GM21619 (cell line): Measurements from ENCODE around the gene SOHLH2.

Experiments
- ATAC-seq: cut with Tn5 transposase; IDR thresholded peaks from one replicate; pipeline ENCODE4 v1.9.1; 2021; ENCODE audit not compliant: unreplicated experiment

Gene SOHLH2, protein sequence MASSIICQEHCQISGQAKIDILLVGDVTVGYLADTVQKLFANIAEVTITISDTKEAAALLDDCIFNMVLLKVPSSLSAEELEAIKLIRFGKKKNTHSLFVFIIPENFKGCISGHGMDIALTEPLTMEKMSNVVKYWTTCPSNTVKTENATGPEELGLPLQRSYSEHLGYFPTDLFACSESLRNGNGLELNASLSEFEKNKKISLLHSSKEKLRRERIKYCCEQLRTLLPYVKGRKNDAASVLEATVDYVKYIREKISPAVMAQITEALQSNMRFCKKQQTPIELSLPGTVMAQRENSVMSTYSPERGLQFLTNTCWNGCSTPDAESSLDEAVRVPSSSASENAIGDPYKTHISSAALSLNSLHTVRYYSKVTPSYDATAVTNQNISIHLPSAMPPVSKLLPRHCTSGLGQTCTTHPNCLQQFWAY

DNA sequence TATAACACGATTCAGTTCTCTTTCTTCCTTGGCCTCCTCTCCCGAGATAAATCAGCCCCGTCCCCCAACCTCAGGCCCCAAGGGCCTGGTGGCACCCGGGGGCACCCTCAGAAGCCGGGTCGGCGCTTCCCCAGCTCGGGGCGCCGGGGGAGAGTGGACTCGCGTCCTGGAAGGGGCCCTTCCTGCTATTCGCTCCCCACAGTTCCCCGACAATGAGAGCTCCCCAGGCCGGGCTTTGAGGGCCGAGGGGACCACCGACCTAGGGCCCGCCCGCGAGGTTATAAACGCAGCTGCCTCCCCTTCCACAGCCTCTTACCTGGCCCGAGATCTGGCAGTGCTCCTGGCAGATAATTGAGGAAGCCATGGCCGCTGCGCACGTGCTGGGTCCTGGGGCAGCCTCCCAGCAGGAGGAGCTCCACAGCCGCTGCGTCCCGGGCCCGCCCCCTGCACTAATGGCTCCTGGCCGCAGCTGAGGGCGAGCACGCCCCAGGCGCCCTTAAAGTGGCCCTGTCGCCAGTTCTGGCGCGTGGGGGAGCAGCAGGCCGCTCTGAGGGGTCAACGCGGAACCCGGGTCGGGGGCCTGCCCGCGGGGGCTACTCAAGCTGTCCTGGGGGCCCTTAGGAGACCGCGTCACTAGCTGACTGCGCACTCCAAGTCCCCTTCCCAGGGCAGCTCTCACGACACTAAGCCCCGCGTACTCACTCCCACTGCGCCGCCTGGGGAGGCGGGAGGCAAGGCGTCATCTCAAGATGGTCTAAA, at the start of gene SOHLH2:
Gene SOHLH2 (minus strand): TSS at position 394 of the 759 bp plus-strand sequence. CDS start 30 bp downstream, at position 364.
- ATAC-seq, result no peak

DNA sequence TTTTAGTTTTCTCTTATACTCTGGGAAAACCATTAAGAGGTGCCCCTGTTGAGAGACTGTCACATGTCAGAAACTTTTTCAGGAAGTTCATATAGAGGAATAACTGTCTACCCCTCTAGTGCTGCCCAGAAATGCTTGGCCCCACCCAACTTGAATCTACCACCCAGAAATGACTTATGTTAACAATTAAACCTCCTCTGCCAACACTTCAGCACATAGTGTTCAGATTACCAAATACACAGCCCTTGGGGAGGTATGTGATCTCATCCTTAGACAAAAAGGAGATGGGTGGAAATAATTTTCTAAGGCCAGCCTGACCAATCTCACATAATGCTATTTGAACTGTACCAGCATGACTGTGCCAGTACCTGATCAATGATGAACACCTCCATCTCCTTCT, 47.6 kb upstream of the SOHLH2 start:
- no peak for ATAC-seq

DNA sequence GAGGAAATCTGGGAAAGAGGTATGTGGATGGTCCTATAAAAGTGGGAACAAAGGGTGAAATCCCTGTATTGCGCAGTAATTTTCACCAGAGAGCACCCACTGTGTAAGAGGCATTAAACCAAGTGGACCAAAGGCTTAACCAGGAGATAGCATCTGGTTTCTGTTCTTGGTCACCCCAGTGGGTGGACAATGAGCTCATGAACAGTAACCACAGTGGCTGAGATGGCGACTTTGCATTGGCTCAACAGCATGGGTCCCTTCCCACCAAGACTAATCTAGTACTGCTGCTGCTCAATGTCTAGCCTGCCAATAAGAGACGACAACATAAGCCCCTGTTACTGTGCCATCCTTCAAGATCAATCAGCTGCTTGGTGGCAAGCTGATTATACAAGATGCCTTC, 46.7 kb upstream of the SOHLH2 start:
- no peak for ATAC-seq

DNA sequence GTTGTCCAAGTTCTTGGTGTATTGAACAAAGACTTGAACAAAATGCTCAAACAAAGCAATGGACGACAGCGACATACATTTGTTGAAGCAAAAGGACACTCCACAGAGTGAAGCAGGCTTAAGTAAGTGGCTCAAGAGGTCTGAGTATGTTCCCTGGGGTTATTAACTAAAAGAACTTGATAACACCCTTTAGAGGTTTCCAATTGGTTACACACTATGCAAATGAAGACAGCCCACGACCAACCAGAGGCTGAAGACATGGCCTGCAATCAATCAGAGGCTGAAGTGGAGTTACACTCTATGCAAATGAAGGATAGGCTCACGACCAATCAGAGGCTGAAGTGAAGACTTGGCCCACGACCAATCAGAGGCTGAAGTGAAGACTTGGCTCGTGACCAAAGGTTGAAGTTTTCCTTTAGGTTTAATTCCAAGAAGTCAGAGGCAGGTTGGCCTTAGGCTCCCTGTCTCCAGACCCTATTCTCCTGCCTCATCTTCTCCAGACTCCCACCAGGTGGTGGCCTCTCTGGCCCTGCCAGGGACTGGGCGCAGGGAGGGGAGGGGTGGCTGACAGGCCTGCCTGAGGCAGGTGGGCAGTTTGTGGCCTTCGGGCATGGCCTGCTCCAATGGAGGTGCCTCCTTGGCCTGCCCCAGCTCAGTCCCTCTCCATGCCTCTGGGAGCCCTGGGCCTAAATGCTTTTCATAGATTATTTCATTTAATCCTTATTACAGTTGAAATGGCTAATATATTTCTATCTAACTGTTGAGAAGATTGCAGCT, 45.2 kb upstream of the SOHLH2 start:
- ATAC-seq, result no peak

DNA sequence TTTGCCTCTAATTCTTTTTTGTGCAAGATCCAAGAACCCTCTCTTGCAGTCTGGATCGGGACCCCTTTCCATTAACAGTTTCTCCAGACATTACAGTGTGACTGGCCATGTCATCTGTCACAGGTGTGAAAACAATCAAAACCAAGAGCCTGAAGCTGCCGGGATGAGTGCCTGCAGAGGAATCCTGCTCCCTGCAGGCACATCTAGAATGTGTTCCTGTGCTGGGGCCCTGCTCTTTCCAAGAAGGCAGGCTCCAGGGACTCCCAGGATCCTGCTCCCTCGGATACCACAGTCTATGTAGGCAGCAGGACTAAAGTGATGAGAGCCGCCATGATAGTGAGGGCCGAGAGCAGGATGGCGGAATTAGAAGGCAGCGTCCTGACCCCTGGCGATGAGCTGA, 44.5 kb upstream of the SOHLH2 start:
- no peak for ATAC-seq

DNA sequence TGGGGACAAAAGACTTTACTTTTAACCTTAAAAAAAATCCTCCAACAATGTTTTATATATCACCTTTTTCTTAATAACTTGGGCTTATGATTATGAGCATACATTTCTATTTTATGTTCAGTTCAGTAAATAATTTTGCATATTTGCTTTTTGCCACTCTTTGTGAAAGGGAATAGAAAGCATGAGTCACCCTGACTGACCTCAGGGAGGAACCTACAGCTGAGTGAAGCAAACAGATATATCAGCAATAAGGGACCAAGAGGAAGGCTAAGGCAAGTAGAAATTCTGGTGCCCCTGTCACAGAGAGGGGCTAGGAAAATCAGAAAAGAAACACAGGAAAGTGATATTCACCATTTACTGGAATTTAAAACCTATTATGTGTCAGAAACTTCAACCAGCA, 37.2 kb upstream of the SOHLH2 start:
- ATAC-seq, result no peak

DNA sequence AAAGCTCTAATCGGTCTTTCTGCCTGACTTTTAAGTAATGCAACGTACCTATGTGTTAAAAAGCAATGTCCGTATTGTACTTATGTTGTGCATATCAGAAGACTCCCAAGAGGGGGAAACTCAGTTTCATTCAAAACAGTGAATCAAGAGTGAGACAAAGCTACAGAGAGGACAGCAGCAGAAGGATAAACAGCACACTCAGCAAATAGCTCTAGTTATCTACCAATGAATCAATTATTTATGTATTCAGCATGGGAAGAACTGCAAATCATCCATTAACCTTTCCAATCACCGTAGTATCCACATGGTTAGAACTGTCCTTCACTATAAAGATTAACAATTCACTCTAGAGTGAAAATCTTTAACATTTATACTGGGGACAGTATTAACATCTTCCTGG, 36.7 kb upstream of the SOHLH2 start:
- ATAC-seq, result no peak

DNA sequence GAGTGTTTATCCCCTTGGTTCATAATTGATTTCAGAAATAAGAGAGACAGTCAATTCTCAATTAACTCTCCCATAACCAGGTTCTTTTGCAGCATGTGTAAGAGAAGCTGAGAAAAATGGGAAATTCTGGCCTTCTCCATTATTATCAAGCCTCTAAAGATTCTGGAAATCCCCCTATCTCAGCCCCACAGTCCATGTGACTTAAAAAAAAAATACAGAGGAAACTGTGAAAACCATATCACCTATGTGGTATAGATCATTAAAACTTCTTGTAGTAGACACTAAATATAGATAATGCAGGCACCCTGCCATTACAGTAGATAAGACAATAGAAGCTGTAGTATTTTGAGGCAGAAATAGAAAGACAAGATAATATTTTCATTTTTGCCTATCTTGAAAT, 34.3 kb upstream of the SOHLH2 start:
- ATAC-seq, result no peak

DNA sequence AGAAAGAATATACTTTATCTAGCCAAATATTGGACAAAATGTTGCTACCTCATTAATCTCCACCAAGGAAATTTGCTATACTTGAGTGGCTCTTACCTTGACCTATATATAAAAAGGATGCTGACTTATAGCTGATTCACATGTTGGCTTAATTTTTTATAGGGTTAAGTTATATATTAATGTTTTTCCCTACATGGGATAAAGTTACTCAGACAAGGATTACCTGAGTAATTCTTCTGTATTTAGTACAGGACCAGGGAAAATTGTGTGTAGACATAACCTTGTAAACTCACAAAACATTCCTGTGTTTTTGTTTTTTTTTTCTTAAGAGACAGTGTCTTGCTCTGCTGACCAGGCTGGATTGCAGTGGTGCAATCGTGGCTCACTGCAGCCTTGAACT, 30.6 kb upstream of the SOHLH2 start:
- no peak for ATAC-seq

DNA sequence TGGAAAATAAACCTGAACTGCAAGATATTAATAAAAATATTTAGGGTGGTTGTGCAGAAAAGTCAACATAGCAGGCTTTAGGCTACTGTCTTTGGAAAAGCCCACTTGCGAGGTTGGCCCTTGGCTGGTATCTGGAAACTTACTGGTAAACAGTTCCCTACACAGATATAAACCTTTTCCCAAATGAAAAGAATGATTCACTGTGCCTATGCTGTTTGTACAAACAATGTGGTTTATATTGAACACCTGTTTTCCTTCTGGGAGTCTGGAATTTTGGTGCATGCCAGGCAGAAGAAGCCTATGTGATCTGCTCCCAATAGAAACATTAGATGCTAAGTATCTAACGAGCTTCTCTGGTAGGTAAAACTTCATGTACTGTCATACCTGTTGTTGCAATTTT, 29.7 kb upstream of the SOHLH2 start:
- no peak for ATAC-seq

DNA sequence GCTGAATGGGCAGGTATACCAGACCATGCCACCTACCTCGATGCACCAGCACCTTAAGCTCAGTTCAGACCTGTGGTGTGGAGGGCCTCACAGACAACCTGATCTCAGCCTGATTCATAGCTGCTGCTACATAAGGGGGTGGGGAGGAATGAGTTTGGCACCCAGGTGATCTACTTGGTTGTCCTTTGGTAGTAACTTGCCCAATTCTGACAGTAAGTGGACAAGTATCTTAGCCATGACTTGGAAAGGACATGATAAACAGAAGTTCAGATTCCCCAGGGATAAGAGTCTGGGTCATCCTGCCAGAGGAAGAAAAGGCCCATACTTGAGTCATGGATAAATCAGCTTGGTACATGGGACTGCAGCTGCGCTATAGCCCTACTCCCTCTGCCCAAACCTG, 28.4 kb upstream of the SOHLH2 start:
- ATAC-seq, result no peak

DNA sequence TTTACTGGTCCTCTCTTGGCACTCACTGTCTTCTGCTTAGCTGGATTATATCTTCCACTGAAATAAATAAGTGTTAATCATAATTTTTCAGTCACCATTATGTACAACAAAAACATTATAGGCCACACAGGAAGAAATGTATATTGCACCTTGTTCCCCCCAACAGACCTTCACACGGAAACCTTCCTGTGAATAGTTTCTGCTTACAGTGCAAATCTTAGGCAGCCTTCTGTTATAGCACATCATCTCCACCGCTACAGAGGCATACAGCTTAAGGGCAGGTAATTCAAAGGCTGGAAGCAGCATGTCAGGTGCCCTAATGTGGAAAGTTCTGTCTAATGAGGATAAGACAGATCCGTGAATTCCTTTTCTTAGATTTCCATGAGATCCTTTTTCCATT, 16.9 kb upstream of the SOHLH2 start:
- ATAC-seq, result no peak

DNA sequence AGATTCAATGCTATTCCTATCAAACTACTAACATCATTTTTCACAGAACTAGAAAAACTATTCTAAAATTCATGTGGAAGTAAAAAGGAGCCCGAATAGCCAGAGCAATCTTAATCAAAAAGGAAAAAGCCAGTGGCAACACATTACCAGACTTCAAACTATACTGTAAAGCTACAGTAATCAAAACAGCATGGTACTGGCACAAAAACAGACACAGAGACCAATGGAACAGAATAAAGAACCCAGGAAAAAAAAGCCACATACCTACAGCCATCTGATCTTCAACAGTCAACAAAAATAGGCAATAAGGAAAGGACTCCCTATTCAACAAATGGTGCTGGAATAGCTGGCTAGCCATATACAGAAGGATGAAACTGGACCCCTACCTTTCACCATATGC, 10.4 kb upstream of the SOHLH2 start:
- no peak for ATAC-seq

DNA sequence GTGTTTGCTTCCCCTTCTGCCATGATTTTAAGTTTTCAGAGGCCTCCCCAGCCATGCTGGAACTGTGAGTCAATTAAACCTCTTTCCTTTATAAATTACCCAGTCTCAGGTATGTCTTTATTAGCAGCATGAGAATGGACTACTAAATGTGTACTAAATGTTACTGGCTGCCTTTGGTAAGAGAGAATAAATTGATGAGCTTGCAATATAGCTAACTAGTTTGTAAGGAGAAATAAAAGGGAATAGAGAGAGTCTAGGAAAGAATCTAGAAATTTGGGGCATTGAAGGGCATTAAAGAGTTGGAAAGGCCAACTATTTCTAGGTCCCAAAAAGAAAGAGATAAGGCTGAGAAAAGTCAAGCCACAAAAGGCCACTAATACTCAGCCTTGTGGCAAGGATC, 5.5 kb upstream of the SOHLH2 start:
- ATAC-seq, result no peak

DNA sequence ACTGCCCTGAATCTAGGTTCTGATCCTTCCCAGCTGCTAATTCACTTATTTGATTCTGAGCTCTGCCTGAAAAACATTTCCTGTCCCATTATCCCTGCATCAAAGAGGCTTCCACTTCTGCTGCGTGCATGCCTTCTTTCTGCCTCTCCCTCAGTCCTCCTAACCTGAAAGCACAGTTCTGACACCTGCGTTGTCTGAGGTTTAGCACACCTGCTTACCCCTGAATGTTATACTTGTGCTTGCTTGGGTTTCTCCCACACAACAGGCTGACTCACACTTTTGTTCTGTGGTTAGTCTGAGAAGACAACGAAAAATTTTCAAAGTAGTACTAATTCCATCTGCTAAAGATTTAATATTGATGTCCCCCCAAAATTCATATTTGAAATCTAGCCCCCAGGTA, 3.1 kb upstream of the SOHLH2 start:
- ATAC-seq, result no peak

DNA sequence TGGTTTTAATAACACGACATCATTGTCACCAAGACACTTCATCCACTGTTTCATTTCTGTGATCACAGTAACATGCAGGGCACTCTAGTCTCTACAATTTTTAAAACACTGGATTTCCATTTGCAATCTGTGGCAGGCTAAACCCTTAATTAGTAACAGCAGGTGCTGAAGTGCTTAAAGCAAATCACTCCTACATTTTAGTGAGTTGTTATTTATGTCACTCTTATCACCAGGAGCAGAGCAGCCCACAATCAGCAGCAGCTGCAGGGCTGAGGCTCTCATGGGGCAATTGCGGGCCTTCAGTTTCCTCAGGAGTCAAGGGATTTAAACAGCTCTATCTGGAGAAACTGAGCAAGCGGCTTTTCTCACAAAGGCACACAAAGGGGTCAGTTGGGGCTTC, 1.6 kb downstream of the SOHLH2 start:
- no peak for ATAC-seq

DNA sequence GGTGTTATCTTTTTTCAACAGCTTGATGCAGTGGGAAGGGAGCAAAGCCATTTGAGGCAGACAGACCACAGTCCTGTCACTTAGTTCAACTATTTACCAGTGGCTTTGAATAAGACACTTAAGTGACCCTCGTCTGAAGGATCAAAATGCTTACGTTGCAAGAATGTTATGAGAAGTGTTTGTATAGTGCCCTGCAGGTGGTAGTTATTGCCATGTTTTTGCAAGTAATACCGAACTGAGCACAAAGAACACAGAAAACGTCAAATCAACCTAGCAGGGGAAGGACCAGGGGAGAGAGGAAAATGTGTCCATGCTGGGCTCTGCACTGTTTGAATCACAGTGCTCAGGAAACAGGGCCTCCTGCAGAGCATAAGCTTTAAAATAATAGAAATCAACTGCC, 2.8 kb downstream of the SOHLH2 start:
- no peak for ATAC-seq

DNA sequence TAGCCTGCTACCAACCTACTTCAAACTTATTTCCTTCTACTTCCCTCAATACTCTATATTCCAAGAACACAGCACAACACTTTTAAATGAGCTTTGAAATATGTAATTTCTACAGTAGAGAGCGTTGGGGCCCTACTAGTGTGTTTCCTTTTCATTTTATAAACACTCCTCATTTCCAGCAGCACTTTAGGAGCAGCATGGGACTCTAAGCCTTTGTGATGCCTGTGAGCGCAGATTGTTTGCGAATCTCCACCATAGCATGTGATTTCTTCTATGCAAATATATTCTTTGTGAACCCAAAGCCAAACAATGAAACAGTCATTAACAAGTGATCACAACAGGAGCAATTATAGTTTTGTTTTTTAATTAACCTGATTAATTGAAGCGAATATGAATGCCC, 3.6 kb downstream of the SOHLH2 start:
- ATAC-seq, result no peak

DNA sequence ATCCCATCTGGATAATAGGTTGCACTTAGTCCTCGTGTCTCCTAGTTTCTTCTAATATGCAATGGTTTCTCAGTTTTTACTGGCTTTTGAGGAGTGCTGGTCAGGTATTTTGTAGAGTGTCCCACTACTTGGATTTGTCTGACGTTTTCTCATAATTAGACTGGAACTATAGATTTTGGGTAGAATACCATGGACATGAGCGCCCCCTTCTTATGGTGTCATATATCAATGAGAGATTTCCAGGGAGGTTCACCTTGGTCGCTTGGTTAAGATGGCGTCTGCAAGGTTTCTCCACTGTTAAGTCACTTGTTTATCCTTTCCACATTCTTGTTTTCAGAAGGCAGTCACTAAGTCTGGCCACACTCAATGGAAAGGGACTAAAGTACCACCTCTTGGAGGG, 6.7 kb downstream of the SOHLH2 start:
- ATAC-seq, result no peak

DNA sequence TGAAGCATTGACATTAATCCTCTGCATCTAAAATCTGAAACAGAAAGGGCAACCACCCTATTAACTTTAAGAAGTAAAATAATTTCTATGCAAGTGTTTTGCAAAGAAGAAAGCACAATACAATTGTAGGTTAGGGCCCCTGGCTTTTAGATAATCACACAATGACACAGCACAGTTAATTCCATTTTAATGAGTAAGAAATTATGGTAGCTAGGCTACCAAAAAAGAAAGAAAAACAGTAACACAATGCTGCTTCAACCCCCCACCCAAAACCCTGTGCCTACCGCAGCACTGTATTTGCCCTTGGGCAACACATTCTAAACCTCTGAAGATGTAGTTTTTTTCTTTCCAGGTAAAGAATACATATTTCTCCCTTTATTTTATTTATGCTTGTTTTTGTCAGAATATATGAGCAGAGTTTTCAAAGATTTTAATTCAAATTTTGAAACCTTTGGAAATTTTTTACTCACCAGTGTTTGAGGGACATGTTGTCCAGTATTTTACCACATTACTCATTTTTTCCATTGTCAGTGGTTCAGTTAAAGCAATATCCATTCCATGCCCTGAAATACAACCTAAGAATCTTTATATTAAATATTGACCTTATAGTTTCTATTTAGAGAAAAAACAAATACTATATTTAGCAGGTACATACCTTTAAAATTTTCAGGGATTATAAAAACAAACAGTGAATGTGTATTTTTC, 21.1 kb downstream of the SOHLH2 start:
- no peak for ATAC-seq

DNA sequence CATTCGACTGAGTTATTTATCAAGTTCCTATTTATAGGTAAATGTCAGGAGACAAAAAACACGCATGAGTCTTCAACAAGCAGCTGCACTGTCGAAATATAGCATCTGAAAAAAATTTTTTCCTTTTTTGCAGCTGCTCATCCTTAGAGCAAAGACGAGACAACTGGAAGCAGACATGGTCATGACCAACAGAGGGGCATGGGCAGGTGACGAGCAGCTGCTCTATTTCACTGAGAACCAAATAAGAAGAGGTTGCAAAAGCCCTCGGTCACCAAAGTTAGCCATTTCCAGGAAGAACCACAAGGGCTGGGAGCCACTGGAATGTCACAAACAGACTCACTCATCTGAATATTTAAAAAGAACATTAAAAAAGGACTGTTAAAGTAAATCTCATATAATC, 22.2 kb downstream of the SOHLH2 start:
- ATAC-seq, result no peak
